HG03025 (cell line): ENCODE measurements around the gene NUP107.

ENCODE experiments used
- ATAC-seq: cut with Tn5 transposase; IDR thresholded peaks from one replicate; pipeline ENCODE4 v1.9.1; 2021; ENCODE audit warnings: mild to moderate bottlenecking, moderate library complexity; ENCODE audit not compliant: unreplicated experiment, low FRiP score

The NUP107 gene

GRCh38 chr12:68793975-68794652 lies 107.3 kb downstream of the NUP107 start:
- no peak for ATAC-seq

GRCh38 chr12:68794653-68795251 lies 108.0 kb downstream of the NUP107 start:
- no peak for ATAC-seq
